Thyroid gland (tissue), 4 donors: Measurements from ENCODE around the gene EXOC3L4. TPM values are rescaled to one million over a fixed set of nuclear protein-coding genes. Genes with fewer than 3 reads are reported as not detected.

Experiments used
- DNase-seq, 2 donors: peaks; one replicate each; pipeline ENCODE4 v3.0.0-alpha.2; 2019
- H3K27ac ChIP-seq, 3 donors: fragments of 200-600 bp; sonication (generic); 1 replicate in 2 of 3; 2 replicates in 1 of 3; pipeline ENCODE4 v1.5.1; 2016 to 2019; ENCODE audit warnings: mild to moderate bottlenecking in 1 of 3, moderate library complexity in 1 of 3
- H3K27me3 ChIP-seq: fragments of 200-600 bp; sonication (generic); one replicate; pipeline ENCODE4 v1.5.1; 2019
- H3K36me3 ChIP-seq, 2 donors: fragments of 200-600 bp; sonication (generic); one replicate each; pipeline ENCODE4 v1.5.1; 2016 to 2019
- H3K4me1 ChIP-seq, 2 donors: fragments of 200-600 bp; sonication (generic); one replicate each; pipeline ENCODE4 v1.5.1; 2017 to 2019
- H3K4me3 ChIP-seq, 3 donors: fragments of 200-600 bp; sonication (generic); replicated peaks in 1 of 3; 1 replicate in 2 of 3; 2 replicates in 1 of 3; pipeline ENCODE4 v1.5.1; 2016; ENCODE audit warnings: mild to moderate bottlenecking in 1 of 3
- H3K9me3 ChIP-seq: fragments of 200-600 bp; sonication (generic); one replicate; pipeline ENCODE4 v1.5.1; 2017
- CTCF ChIP-seq, 6 experiments: fragments of 200-600 bp in 3 of 6; fragments of 450-650 bp in 3 of 6; sonication (generic) in 3 of 6; IDR thresholded peaks; one replicate each; pipeline ENCODE4 v1.5.1; 2016 to 2019; ENCODE audit warnings: antibody characterized with exemption in 6 of 6, mild to moderate bottlenecking in 2 of 6, inconsistent platforms in 1 of 6, moderate library complexity in 1 of 6
- POLR2A ChIP-seq, 2 donors: fragments of 450-650 bp; IDR thresholded peaks; one replicate each; pipeline ENCODE4 v1.6.1; 2017; ENCODE audit warnings: antibody characterized with exemption in 2 of 2, mild to moderate bottlenecking in 2 of 2, moderate library complexity in 1 of 2
- WGBS, 2 donors: methylation state at CpG; one replicate each; pipeline ENCODE4 v1.1.5; 2017; 5-methylcytosine and 5-hydroxymethylcytosine counted together
- intact Hi-C: fragments of 100-400 bp; cut with DNase I; formaldehyde crosslinking; loops from one replicate; pipeline ENCODE4 v1.15.1; 2023
- total RNA-seq, 4 donors: library from RNA; depleted of rRNA; stranded (reverse); fragments of >200 nt; gene quantifications; one replicate each; pipeline ENCODE4 v1.2.3, GENCODE V29; 2016

EXOC3L4 gene
- total RNA-seq, 4 donors from 2014 or later: 0.44 to 0.78 TPM; not detected in 2

DNA sequence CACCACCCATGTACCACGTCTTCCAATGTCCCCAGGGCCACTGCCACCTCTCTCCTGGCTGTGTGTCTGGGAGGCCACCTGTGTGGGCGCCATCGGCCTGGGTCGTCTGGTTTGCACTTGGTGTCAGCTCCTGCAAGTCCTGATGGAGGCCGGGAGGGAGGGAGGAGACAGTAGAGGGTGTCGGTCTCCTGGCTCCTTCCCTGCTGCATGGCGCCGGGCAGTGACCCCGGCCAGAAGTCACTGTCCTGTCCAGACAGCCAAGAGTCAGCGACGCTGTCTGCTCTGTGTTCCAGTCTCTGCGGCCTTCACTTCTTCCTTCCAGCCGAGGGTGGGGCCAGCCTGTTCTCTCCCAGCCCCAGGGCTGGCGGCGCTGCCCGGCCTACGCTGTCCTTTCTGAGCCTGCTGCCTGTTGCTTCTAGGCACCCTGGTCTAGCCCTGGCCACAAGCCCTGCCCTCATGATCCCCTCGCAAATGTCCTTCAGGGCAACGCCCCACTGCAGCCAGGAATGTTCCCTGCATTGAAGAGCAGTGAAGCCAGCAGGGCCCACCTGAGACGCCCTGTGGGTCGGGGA is 23.5 kb upstream of the EXOC3L4 start:
- Histone ChIP-seq H3K4me3 (no peak overlapping the region), H3K27ac (no peak overlapping the region)
- intact Hi-C loops: loop anchor here (10.0 kb wide), 1 partner anchor 224 kb away; no protein-coding TSS in a partner anchor

GRCh38 chr14:103071544-103072251 is 22.8 kb upstream of the EXOC3L4 start:
- Histone ChIP-seq H3K4me1 (peaks cover 16 to 45% of the 10 kb centered on the region in 2 donors), H3K27me3 (no peaks in the 10 kb centered on the region), H3K9me3 (no peaks in the 10 kb centered on the region), H3K36me3 (no peaks in the 10 kb centered on the region), H3K27ac (no peak overlapping the region), H3K4me3 (no peak overlapping the region)
- DNase-seq: no peak
- 82 to 83% methylated on average over 27 to 29 of the region's 32 CpGs for WGBS, 2 donors
- intact Hi-C loops: loop anchor here (10.0 kb wide), 1 partner anchor 223 kb away; no protein-coding TSS in a partner anchor
- no peak for TF ChIP-seq POLR2A (IDR thresholded peaks at IDR 0.05)
- TF ChIP-seq CTCF (IDR thresholded peaks at IDR 0.05): no peak

More for the DNA sequence above, 23.5 kb upstream of the EXOC3L4 start:
- 85 to 87% methylated on average over 13 to 16 of the region's 21 CpGs for WGBS, 2 donors
- no peak for TF ChIP-seq CTCF (IDR thresholded peaks at IDR 0.05)
- no peak for TF ChIP-seq POLR2A (IDR thresholded peaks at IDR 0.05)
- H3K27me3 ChIP-seq: no peaks in the 10 kb centered on the region
- no peak for DNase-seq
- H3K4me1 ChIP-seq: peaks cover 16 to 52% of the 10 kb centered on the region in 2 donors
- H3K9me3 ChIP-seq: no peaks in the 10 kb centered on the region
- H3K36me3 ChIP-seq: no peaks in the 10 kb centered on the region

GRCh38 chr14:103072595-103073366 is 21.7 kb upstream of the EXOC3L4 start:
- TF ChIP-seq CTCF (IDR thresholded peaks at IDR 0.05): no peak
- no peak for TF ChIP-seq POLR2A (IDR thresholded peaks at IDR 0.05)
- intact Hi-C loops: loop anchor here (10.0 kb wide), 1 partner anchor 222 kb away; no protein-coding TSS in a partner anchor
- Histone ChIP-seq H3K36me3 (no peaks in the 10 kb centered on the region), H3K9me3 (no peaks in the 10 kb centered on the region), H3K4me3 (no peak overlapping the region), H3K27ac (no peak overlapping the region), H3K4me1 (peaks cover 10 to 35% of the 10 kb centered on the region in 2 donors), H3K27me3 (no peaks in the 10 kb centered on the region)
- no peak for DNase-seq
- WGBS, 2 donors: 77 to 86% methylated on average over 13 to 18 of the region's 21 CpGs

GRCh38 chr14:103073367-103073875 is 21.1 kb upstream of the EXOC3L4 start:
- Histone ChIP-seq H3K4me3 (no peak overlapping the region), H3K36me3 (no peaks in the 10 kb centered on the region), H3K27ac (no peak overlapping the region), H3K4me1 (peaks cover 4 to 28% of the 10 kb centered on the region in 2 donors), H3K9me3 (no peaks in the 10 kb centered on the region), H3K27me3 (no peaks in the 10 kb centered on the region)
- TF ChIP-seq POLR2A (IDR thresholded peaks at IDR 0.05) (no peak), CTCF (IDR thresholded peaks at IDR 0.05) (no peak)
- intact Hi-C loops: loop anchor here (10.0 kb wide), 1 partner anchor 221 kb away; no protein-coding TSS in a partner anchor
- 88 to 93% methylated on average over 9 to 10 of the region's 14 CpGs for WGBS, 2 donors
- DNase-seq: no peak
